SK-N-SH treated with all-trans-retinoic acid at 6 μM for 48 hours (cell line): Measurements from ENCODE around the gene RAB11FIP2.

Experiments used
- ATAC-seq: fragments of 200-7000 bp; cut with Tn5 transposase; 3 replicates; pipeline ENCODE4 v1.9.1; 2020; ENCODE audit warnings: mild to moderate bottlenecking, moderate library complexity
- BACH2 ChIP-seq: fragments of 250-450 bp; sonication (Bioruptor Pico); IDR thresholded peaks from 2 replicates; pipeline ENCODE4 v1.9.0; 2021; ENCODE audit warnings: mild to moderate bottlenecking, borderline replicate concordance
- CREB5 ChIP-seq: fragments of 250-450 bp; sonication (Bioruptor Pico); IDR thresholded peaks from 2 replicates; pipeline ENCODE4 v1.5.1; 2020; ENCODE audit warnings: low read depth, mild to moderate bottlenecking, moderate library complexity
- CSDC2 ChIP-seq: fragments of 250-450 bp; sonication (Bioruptor Pico); IDR thresholded peaks from 2 replicates; pipeline ENCODE4 v1.5.0; 2020; ENCODE audit warnings: mild to moderate bottlenecking, moderate library complexity
- CSRNP3 ChIP-seq: fragments of 250-450 bp; sonication (Bioruptor Pico); IDR thresholded peaks from 2 replicates; pipeline ENCODE4 v1.5.1; 2021; ENCODE audit warnings: mild to moderate bottlenecking, moderate library complexity
- ESRRG ChIP-seq: fragments of 250-450 bp; sonication (Bioruptor Pico); IDR thresholded peaks from 2 replicates; pipeline ENCODE4 v1.6.1; 2021; ENCODE audit warnings: mild to moderate bottlenecking
- GLIS3 ChIP-seq: fragments of 250-450 bp; sonication (Bioruptor Pico); IDR thresholded peaks from 2 replicates; pipeline ENCODE4 v1.5.0; 2020; ENCODE audit warnings: mild to moderate bottlenecking, moderate library complexity
- ISL1 ChIP-seq: fragments of 250-450 bp; sonication (Bioruptor Pico); IDR thresholded peaks from 2 replicates; pipeline ENCODE4 v2.1.2; 2022; ENCODE audit warnings: mild to moderate bottlenecking, moderate library complexity
- OSR1 ChIP-seq: fragments of 250-450 bp; sonication (Bioruptor Pico); IDR thresholded peaks from 2 replicates; pipeline ENCODE4 v1.8.0; 2022; ENCODE audit warnings: moderate library complexity, mild to moderate bottlenecking, inconsistent platforms
- PATZ1 ChIP-seq: fragments of 250-450 bp; sonication (Bioruptor Pico); IDR thresholded peaks from 2 replicates; pipeline ENCODE4 v1.8.0; 2020; ENCODE audit warnings: mild to moderate bottlenecking, moderate library complexity, borderline replicate concordance
- POU6F1 ChIP-seq: fragments of 250-450 bp; sonication (Bioruptor Pico); IDR thresholded peaks from 2 replicates; pipeline ENCODE4 v1.8.0; 2021; ENCODE audit warnings: low read depth, mild to moderate bottlenecking, moderate library complexity, borderline replicate concordance
- PPARA ChIP-seq: fragments of 250-450 bp; sonication (Bioruptor Pico); IDR thresholded peaks from 2 replicates; pipeline ENCODE4 v1.5.0; 2020; ENCODE audit warnings: mild to moderate bottlenecking, borderline replicate concordance
- RARB ChIP-seq: fragments of 250-450 bp; sonication (Bioruptor Pico); IDR thresholded peaks from 2 replicates; pipeline ENCODE4 v1.8.0; 2021; ENCODE audit warnings: mild to moderate bottlenecking, moderate library complexity
- SNAI2 ChIP-seq: fragments of 250-450 bp; sonication (Bioruptor Pico); IDR thresholded peaks from 2 replicates; pipeline ENCODE4 v1.5.0; 2020; ENCODE audit warnings: mild to moderate bottlenecking, moderate library complexity
- TCF4 ChIP-seq: fragments of 250-450 bp; sonication (Bioruptor Pico); IDR thresholded peaks from 2 replicates; pipeline ENCODE4 v1.8.0; 2021; ENCODE audit warnings: mild to moderate bottlenecking, moderate library complexity, borderline replicate concordance
- TOX ChIP-seq: fragments of 250-450 bp; sonication (Bioruptor Pico); IDR thresholded peaks from 2 replicates; pipeline ENCODE4 v1.8.0; 2021; ENCODE audit warnings: mild to moderate bottlenecking, moderate library complexity, borderline replicate concordance
- TSHZ2 ChIP-seq: fragments of 250-450 bp; sonication (Bioruptor Pico); IDR thresholded peaks from 2 replicates; pipeline ENCODE4 v1.5.0; 2020; ENCODE audit warnings: mild to moderate bottlenecking, moderate library complexity
- ZC3H10 ChIP-seq: fragments of 250-450 bp; sonication (Bioruptor Pico); IDR thresholded peaks from 2 replicates; pipeline ENCODE4 v1.5.1; 2021; ENCODE audit warnings: mild to moderate bottlenecking, moderate library complexity
- ZFP3 ChIP-seq: fragments of 250-450 bp; sonication (Bioruptor Pico); IDR thresholded peaks from 2 replicates; pipeline ENCODE4 v1.5.0; 2020; ENCODE audit warnings: mild to moderate bottlenecking, moderate library complexity
- ZFP30 ChIP-seq: fragments of 450-650 bp; formaldehyde crosslinking; IDR thresholded peaks from 2 replicates; pipeline ENCODE4 v1.5.0; 2022; ENCODE audit warnings: mild to moderate bottlenecking, moderate library complexity
- ZNF565 ChIP-seq: fragments of 450-650 bp; formaldehyde crosslinking; conservative IDR thresholded peaks from 2 replicates; pipeline ENCODE4 v1.5.0; 2020; ENCODE audit warnings: low read depth, mild to moderate bottlenecking, moderate library complexity
- ZNF70 ChIP-seq: fragments of 450-650 bp; formaldehyde crosslinking; IDR thresholded peaks from 2 replicates; pipeline ENCODE4 v1.5.0; 2020; ENCODE audit warnings: mild to moderate bottlenecking, moderate library complexity

The RAB11FIP2 gene

GRCh38 chr10:118020365-118020764 is 26.4 kb downstream of the RAB11FIP2 start:
- no peak for TF ChIP-seq RARB
- no peak for TF ChIP-seq ESRRG (CRISPR knock-in tag)
- TF ChIP-seq ISL1 = no peak
- no peak for TF ChIP-seq TSHZ2 (CRISPR knock-in tag)

GRCh38 chr10:118017850-118018249 is 28.9 kb downstream of the RAB11FIP2 start:
- no peak for TF ChIP-seq OSR1
- TF ChIP-seq PPARA (CRISPR knock-in tag) = no peak
- no peak for TF ChIP-seq BACH2 (CRISPR knock-in tag)
- TF ChIP-seq TOX = no peak
- TF ChIP-seq ESRRG (CRISPR knock-in tag) = no peak
- TF ChIP-seq ZNF565 (CRISPR knock-in tag) = no peak
- no peak for TF ChIP-seq CSRNP3 (CRISPR knock-in tag)
- no peak for TF ChIP-seq GLIS3 (CRISPR knock-in tag)
- no peak for TF ChIP-seq SNAI2 (CRISPR knock-in tag)
- no peak for TF ChIP-seq TCF4 (CRISPR knock-in tag)
- TF ChIP-seq ZFP3 (CRISPR knock-in tag) = no peak
- no peak for TF ChIP-seq POU6F1
- no peak for TF ChIP-seq CSDC2 (CRISPR knock-in tag)
- no peak for TF ChIP-seq ZNF70 (CRISPR knock-in tag)
- TF ChIP-seq CREB5 = no peak
- TF ChIP-seq ISL1 = no peak
- no peak for TF ChIP-seq PATZ1 (CRISPR knock-in tag)
- no peak for TF ChIP-seq ZFP30 (CRISPR knock-in tag)
- TF ChIP-seq RARB = no peak
- no peak for ATAC-seq

More at GRCh38 chr10:118020365-118020764, 26.4 kb downstream of the RAB11FIP2 start:
- no peak for ATAC-seq

- no peak for ATAC-seq
- TF ChIP-seq ZNF565 (CRISPR knock-in tag) (no peak), TOX (no peak), ISL1 (no peak), CSRNP3 (CRISPR knock-in tag) (no peak), POU6F1 (no peak), GLIS3 (CRISPR knock-in tag) (no peak), ZC3H10 (CRISPR knock-in tag) (no peak), ZFP30 (CRISPR knock-in tag) (no peak), PPARA (CRISPR knock-in tag) (no peak), CSDC2 (CRISPR knock-in tag) (no peak), ZFP3 (CRISPR knock-in tag) (no peak), SNAI2 (CRISPR knock-in tag) (no peak), CREB5 (no peak), BACH2 (CRISPR knock-in tag) (no peak), RARB (no peak), ZNF70 (CRISPR knock-in tag) (no peak)
Observed at GRCh38 chr10:118017071-118017740, 29.5 kb downstream of the RAB11FIP2 start.
